Occipital lobe (tissue), 2 donors: Measurements from ENCODE around the gene PRSS33. TPM values are rescaled to one million over a fixed set of nuclear protein-coding genes. Genes with fewer than 3 reads are reported as not detected.

Source experiments
- DNase-seq: peaks from one replicate; lab custom pipeline; 2025; lab: John Stamatoyannopoulos, UW
- total RNA-seq: library from RNA; depleted of rRNA; stranded (reverse); fragments of >200 nt; gene quantifications from one replicate; pipeline ENCODE4 v1.2.3, GENCODE V29; 2014

PRSS33 gene
- total RNA-seq, 1 donor from 2014 or later = not detected

GRCh38 chr16:2799205-2799858, 12.0 kb upstream of the PRSS33 start:
- DNase-seq = no peak

- no peak for DNase-seq
These were observed 11.4 kb upstream of the PRSS33 start for GRCh38 chr16:2798723-2799204.

GRCh38 chr16:2795395-2796143, 8.2 kb upstream of the PRSS33 start:
- no peak for DNase-seq

GRCh38 chr16:2792940-2793339, 5.6 kb upstream of the PRSS33 start:
- DNase-seq = no peak

- DNase-seq = no peak
These were observed 3.8 kb upstream of the PRSS33 start for GRCh38 chr16:2791174-2791573.

- no peak for DNase-seq
These were observed 3.3 kb upstream of the PRSS33 start for GRCh38 chr16:2790631-2791030.

- no peak for DNase-seq
These were observed 601 bp upstream of the PRSS33 start for GRCh38 chr16:2787961-2788360.

GRCh38 chr16:2786826-2787151, 571 bp downstream of the PRSS33 start:
- no peak for DNase-seq

GRCh38 chr16:2786061-2786825, 1.1 kb downstream of the PRSS33 start:
- DNase-seq = no peak

GRCh38 chr16:2785101-2785991, 2.0 kb downstream of the PRSS33 start:
- no peak for DNase-seq

GRCh38 chr16:2784358-2785100, 2.8 kb downstream of the PRSS33 start:
- no peak for DNase-seq

GRCh38 chr16:2783581-2784357, 3.6 kb downstream of the PRSS33 start:
- DNase-seq = no peak

- no peak for DNase-seq
These were observed 4.6 kb downstream of the PRSS33 start for GRCh38 chr16:2782583-2783351.

- no peak for DNase-seq
These were observed 7.1 kb downstream of the PRSS33 start for GRCh38 chr16:2779978-2780898.

GRCh38 chr16:2779151-2779920, 8.0 kb downstream of the PRSS33 start:
- DNase-seq = no peak

GRCh38 chr16:2778630-2778958, 8.8 kb downstream of the PRSS33 start:
- DNase-seq = no peak

GRCh38 chr16:2777903-2778629, 9.3 kb downstream of the PRSS33 start:
- DNase-seq = peak; percentile 26
